ENCODE measurements around the gene MAP4. TPM values are rescaled to one million over a fixed set of nuclear protein-coding genes. Genes with fewer than 3 reads are reported as not detected.
"Not testable (repeated sequence)": the region's sequence is repeated elsewhere in the genome, so short reads cannot be mapped to it uniquely, and the experiment has no call there.

The MAP4 gene
- total RNA-seq, 2 donors from 2014 or later, result 152 to 169 TPM

DNA sequence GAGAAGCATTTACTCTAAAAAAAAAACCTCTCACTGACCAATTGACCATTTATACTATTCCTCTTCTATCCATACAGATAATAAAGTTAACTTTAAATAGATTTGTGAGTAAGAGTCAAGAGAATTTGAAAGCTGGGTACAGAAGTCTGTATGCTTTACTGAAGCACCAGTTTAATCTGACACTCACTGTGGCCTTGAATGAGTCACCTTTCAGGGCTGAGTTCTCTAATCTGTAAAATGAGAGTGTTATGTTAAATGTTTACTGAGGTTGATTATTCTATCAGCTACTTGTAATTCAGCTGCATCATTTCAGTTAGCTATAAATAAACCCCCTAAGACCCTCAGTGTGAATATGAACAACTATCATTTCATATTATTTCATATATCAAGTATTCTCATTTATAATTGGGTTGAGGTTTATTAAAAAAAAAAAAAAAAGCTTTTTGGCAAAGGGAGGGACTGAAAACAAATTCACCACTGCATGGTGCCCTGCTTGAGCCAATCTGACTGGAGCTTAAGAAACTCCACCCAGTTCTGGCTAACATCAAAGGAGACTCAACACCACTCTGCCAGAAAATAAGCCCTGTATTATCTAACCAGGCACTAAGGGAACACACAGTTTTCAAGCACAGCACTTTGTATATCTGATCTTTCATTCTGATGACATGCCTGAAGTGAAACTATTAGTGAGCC, 2.8 kb downstream of the MAP4 start:
- H3K4me3 ChIP-seq (ENCODE audit: low read length), result no peak overlapping the region
- peaks cover 33% of the 10 kb centered on the region for H3K36me3 ChIP-seq (ENCODE audit: control insufficient read depth, insufficient read depth, low read length)
- peaks cover 27% of the 10 kb centered on the region for H3K4me1 Mint-ChIP-seq
- H3K9me3 ChIP-seq (ENCODE audit: control insufficient read depth, low read length), result peaks cover 6% of the 10 kb centered on the region
- H3K4me3 Mint-ChIP-seq, result no peak overlapping the region
- H3K36me3 Mint-ChIP-seq (ENCODE audit: low read depth), result peaks cover 29% of the 10 kb centered on the region
- no peak overlapping the region for H3K27ac ChIP-seq (ENCODE audit: low read depth, low read length)
- H3K27me3 ChIP-seq (ENCODE audit: control insufficient read depth, insufficient read depth, low read length, poor library complexity, severe bottlenecking), result no peaks in the 10 kb centered on the region
- H3K9me3 Mint-ChIP-seq, result no peaks in the 10 kb centered on the region
- DNase-seq, result no peak
- no peaks in the 10 kb centered on the region for H3K27me3 Mint-ChIP-seq (ENCODE audit: insufficient read depth)
- no peak overlapping the region for H3K27ac Mint-ChIP-seq
- H3K9ac ChIP-seq (ENCODE audit: extremely low read depth, low read length, poor library complexity, severe bottlenecking), result no peak overlapping the region
- TF ChIP-seq CTCF (conservative IDR thresholded peaks at IDR 0.05), result no peak
- peaks cover 4% of the 10 kb centered on the region for H3K4me1 ChIP-seq (ENCODE audit: control insufficient read depth, insufficient read depth, low read length)

DNA sequence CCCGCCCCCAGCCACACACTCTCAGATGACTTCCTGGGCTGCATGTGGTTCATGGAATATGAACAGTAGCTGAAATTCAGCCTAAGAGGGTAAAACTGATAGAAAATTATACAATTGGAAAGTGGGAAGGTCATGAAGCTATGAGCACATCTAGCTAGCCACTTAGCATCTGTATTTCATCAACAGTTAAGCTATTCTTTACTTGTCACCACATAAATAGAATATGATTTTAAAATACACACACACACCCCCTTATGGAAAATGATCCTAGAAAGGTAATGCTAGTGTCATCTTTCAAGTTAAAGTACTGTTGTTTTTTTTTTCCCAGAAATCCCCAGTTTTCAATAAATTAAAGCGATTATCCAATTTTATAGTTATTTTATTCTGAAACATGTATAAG, 3.6 kb downstream of the MAP4 start:
- no peak overlapping the region for H3K4me3 Mint-ChIP-seq
- H3K27ac Mint-ChIP-seq, result no peak overlapping the region
- Histone ChIP-seq H3K9ac (ENCODE audit: extremely low read depth, low read length, poor library complexity, severe bottlenecking) (no peak overlapping the region), H3K9me3 (ENCODE audit: control insufficient read depth, low read length) (no peaks in the 10 kb centered on the region), H3K36me3 (ENCODE audit: control insufficient read depth, insufficient read depth, low read length) (peaks cover 26% of the 10 kb centered on the region), H3K27ac (ENCODE audit: low read depth, low read length) (no peak overlapping the region), H3K4me3 (ENCODE audit: low read length) (no peak overlapping the region), H3K27me3 (ENCODE audit: control insufficient read depth, insufficient read depth, low read length, poor library complexity, severe bottlenecking) (no peaks in the 10 kb centered on the region), H3K4me1 (ENCODE audit: control insufficient read depth, insufficient read depth, low read length) (peaks cover 4% of the 10 kb centered on the region)
- WGBS, 2 experiments (ENCODE audit: insufficient coverage in 1 of 2, insufficient read length in 1 of 2), result 100% methylated on average over 1 of the region's 2 CpGs; no CpG with 5 or more reads in 1 of the 2 experiments
- H3K9me3 Mint-ChIP-seq, result no peaks in the 10 kb centered on the region
- H3K27me3 Mint-ChIP-seq (ENCODE audit: insufficient read depth), result no peaks in the 10 kb centered on the region
- no peak for DNase-seq
- H3K4me1 Mint-ChIP-seq, result peaks cover 27% of the 10 kb centered on the region
- H3K36me3 Mint-ChIP-seq (ENCODE audit: low read depth), result peaks cover 31% of the 10 kb centered on the region
- no peak for TF ChIP-seq CTCF (conservative IDR thresholded peaks at IDR 0.05)

DNA sequence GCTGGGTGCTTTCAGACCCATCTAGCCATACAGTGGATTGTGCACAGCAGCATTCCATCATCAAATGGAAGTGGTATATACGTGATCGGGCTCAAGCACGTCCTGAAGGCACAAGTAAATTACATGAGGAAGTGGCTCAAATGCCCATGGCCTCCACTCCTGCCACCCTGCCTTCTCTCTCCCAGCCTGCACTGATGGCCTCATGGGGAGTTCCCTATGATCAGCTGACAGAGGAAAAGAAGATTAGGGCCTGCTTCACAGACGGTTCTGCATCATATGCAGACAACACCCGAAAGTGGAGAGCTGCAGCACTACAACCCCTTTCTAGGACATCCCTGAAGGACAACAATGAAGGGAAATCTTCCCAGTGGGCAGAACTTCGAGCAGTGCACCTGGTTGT, 8.2 kb downstream of the MAP4 start:
- H3K27me3 ChIP-seq (ENCODE audit: control insufficient read depth, insufficient read depth, low read length, poor library complexity, severe bottlenecking), result not testable (repeated sequence)

DNA sequence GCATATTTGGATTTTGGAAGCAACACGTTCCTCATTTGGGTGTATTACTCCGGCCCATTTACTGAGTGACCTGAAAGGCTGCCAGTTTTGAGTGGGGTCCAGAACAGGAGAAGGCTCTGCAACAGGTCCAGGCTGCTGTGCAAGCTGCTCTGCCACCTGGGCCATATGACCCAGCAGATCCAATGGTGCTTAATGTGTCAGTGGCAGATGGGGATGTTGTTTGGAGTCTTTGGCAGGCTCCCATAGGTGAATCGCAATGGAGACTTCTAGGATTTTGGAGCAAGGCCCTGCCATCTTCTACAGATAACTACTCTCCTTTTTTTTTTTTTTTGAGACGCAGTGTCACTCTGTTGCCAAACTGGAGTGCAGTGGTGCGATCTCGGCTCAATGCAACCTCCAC, 8.9 kb downstream of the MAP4 start:
- H3K4me3 Mint-ChIP-seq; DNase-seq; H3K9me3 ChIP-seq (ENCODE audit: control insufficient read depth, low read length); H3K4me3 ChIP-seq (ENCODE audit: low read length); H3K4me1 Mint-ChIP-seq; H3K27ac ChIP-seq (ENCODE audit: low read depth, low read length); H3K9me3 Mint-ChIP-seq; H3K27ac Mint-ChIP-seq; H3K27me3 Mint-ChIP-seq (ENCODE audit: insufficient read depth); H3K27me3 ChIP-seq (ENCODE audit: control insufficient read depth, insufficient read depth, low read length, poor library complexity, severe bottlenecking); H3K9ac ChIP-seq (ENCODE audit: extremely low read depth, low read length, poor library complexity, severe bottlenecking); H3K4me1 ChIP-seq (ENCODE audit: control insufficient read depth, insufficient read depth, low read length): not testable (repeated sequence)
- WGBS, 2 experiments (ENCODE audit: insufficient coverage in 1 of 2, insufficient read length in 1 of 2), result 96 to 100% methylated on average over 2 to 6 of the region's 6 CpGs
- peaks cover 29% of the 10 kb centered on the region for H3K36me3 Mint-ChIP-seq (ENCODE audit: low read depth)
- peaks cover 28% of the 10 kb centered on the region for H3K36me3 ChIP-seq (ENCODE audit: control insufficient read depth, insufficient read depth, low read length)

More for the DNA sequence above, 8.2 kb downstream of the MAP4 start:
- not testable (repeated sequence) for H3K9ac ChIP-seq (ENCODE audit: extremely low read depth, low read length, poor library complexity, severe bottlenecking); H3K4me3 ChIP-seq (ENCODE audit: low read length); H3K9me3 ChIP-seq (ENCODE audit: control insufficient read depth, low read length); H3K4me3 Mint-ChIP-seq; H3K9me3 Mint-ChIP-seq; H3K4me1 ChIP-seq (ENCODE audit: control insufficient read depth, insufficient read depth, low read length); H3K27ac Mint-ChIP-seq; H3K27ac ChIP-seq (ENCODE audit: low read depth, low read length); DNase-seq; H3K27me3 Mint-ChIP-seq (ENCODE audit: insufficient read depth)
- peaks cover 14% of the 10 kb centered on the region for H3K4me1 Mint-ChIP-seq
- 89 to 96% methylated on average over 4 to 6 of the region's 6 CpGs for WGBS, 2 experiments (ENCODE audit: insufficient coverage in 1 of 2, insufficient read length in 1 of 2)
- peaks cover 29% of the 10 kb centered on the region for H3K36me3 Mint-ChIP-seq (ENCODE audit: low read depth)
- peaks cover 28% of the 10 kb centered on the region for H3K36me3 ChIP-seq (ENCODE audit: control insufficient read depth, insufficient read depth, low read length)

DNA sequence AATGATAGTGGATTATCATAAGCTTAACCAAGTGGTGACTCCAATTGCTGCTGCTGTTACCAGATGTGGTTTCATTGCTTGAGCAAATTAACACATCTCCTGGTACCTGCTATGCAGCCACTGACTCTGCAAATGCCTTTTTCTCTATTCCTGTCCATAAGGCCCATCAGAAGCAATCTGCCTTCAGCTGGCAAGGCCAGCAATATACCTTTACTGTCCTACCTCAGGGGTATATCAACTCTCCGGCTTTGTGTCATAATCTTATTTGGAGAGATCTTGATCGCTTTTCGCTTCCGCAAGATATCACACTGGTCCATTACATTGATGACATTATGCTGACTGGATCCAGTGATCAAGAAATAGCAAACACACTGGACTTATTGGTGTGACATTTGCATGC, 9.4 kb downstream of the MAP4 start:
- H3K36me3 Mint-ChIP-seq (ENCODE audit: low read depth), result peaks cover 29% of the 10 kb centered on the region
- H3K4me3 Mint-ChIP-seq; H3K27ac ChIP-seq (ENCODE audit: low read depth, low read length); H3K4me1 ChIP-seq (ENCODE audit: control insufficient read depth, insufficient read depth, low read length); H3K27ac Mint-ChIP-seq; H3K4me3 ChIP-seq (ENCODE audit: low read length); H3K4me1 Mint-ChIP-seq; DNase-seq; H3K9me3 Mint-ChIP-seq; H3K9me3 ChIP-seq (ENCODE audit: control insufficient read depth, low read length); H3K27me3 ChIP-seq (ENCODE audit: control insufficient read depth, insufficient read depth, low read length, poor library complexity, severe bottlenecking); H3K9ac ChIP-seq (ENCODE audit: extremely low read depth, low read length, poor library complexity, severe bottlenecking); H3K27me3 Mint-ChIP-seq (ENCODE audit: insufficient read depth): not testable (repeated sequence)
- peaks cover 23% of the 10 kb centered on the region for H3K36me3 ChIP-seq (ENCODE audit: control insufficient read depth, insufficient read depth, low read length)
- 95 to 100% methylated on average over 2 to 4 of the region's 4 CpGs for WGBS, 2 experiments (ENCODE audit: insufficient coverage in 1 of 2, insufficient read length in 1 of 2)
